Loucy (cell line): ENCODE data around the gene SUCNR1.

ENCODE experiments used
- H2AFZ ChIP-seq: fragments of 200-600 bp; sonication (generic); 2 replicates; pipeline ENCODE4 v1.6.0; 2016; ENCODE audit warnings: antibody characterized with exemption, mild to moderate bottlenecking, low read length, moderate library complexity
- H3F3A ChIP-seq: fragments of 200-600 bp; 2 replicates; pipeline ENCODE4 v1.6.0; 2016; ENCODE audit warnings: antibody characterized with exemption, low read depth, mild to moderate bottlenecking
- H3K27me3 ChIP-seq: fragments of 200-600 bp; sonication (generic); 2 replicates; pipeline ENCODE4 v1.6.1; 2014; ENCODE audit warnings: low read length, mild to moderate bottlenecking; ENCODE audit not compliant: insufficient read depth, poor library complexity, severe bottlenecking
- H3K36me3 ChIP-seq: fragments of 200-600 bp; sonication (generic); 2 replicates; pipeline ENCODE4 v1.6.1; 2016; ENCODE audit warnings: low read length; ENCODE audit not compliant: insufficient read depth
- H3K4me1 ChIP-seq: fragments of 200-600 bp; sonication (generic); 2 replicates; pipeline ENCODE4 v1.5.1; 2014; ENCODE audit warnings: low read length, mild to moderate bottlenecking; ENCODE audit not compliant: insufficient read depth, poor library complexity, severe bottlenecking
- H3K4me2 ChIP-seq: fragments of 200-600 bp; sonication (generic); 2 replicates; pipeline ENCODE4 v1.6.0; 2014; ENCODE audit warnings: antibody characterized with exemption, low read length, low read depth, mild to moderate bottlenecking; ENCODE audit not compliant: poor library complexity, severe bottlenecking
- H3K4me3 ChIP-seq: fragments of 200-600 bp; sonication (generic); 2 replicates; pipeline ENCODE4 v1.5.1; 2014; ENCODE audit warnings: low read length, mild to moderate bottlenecking, mixed read lengths; ENCODE audit not compliant: poor library complexity, severe bottlenecking
- H3K79me2 ChIP-seq: fragments of 200-600 bp; sonication (generic); 2 replicates; pipeline ENCODE4 v1.6.1; 2014; ENCODE audit warnings: low read length; ENCODE audit not compliant: insufficient read depth
- H3K9ac ChIP-seq: fragments of 200-600 bp; sonication (generic); 2 replicates; pipeline ENCODE4 v1.6.0; 2014; ENCODE audit warnings: mild to moderate bottlenecking, low read depth, low read length, moderate library complexity; ENCODE audit not compliant: poor library complexity, severe bottlenecking
- H3K9me2 ChIP-seq: fragments of 200-600 bp; sonication (generic); replicated peaks from 2 replicates; pipeline ENCODE4 v1.6.1; 2016; ENCODE audit warnings: low read depth, low read length, mixed read lengths
- H3K9me3 ChIP-seq: fragments of 200-600 bp; sonication (generic); 2 replicates; pipeline ENCODE4 v1.6.1; 2014; ENCODE audit warnings: mild to moderate bottlenecking, antibody characterized with exemption, low read length, low read depth; ENCODE audit not compliant: insufficient read depth
- H4K20me1 ChIP-seq: fragments of 200-600 bp; sonication (generic); 2 replicates; pipeline ENCODE4 v1.6.0; 2014; ENCODE audit warnings: antibody characterized with exemption, low read length, mild to moderate bottlenecking; ENCODE audit not compliant: insufficient read depth, poor library complexity, severe bottlenecking
- CTCF ChIP-seq: fragments of 200-600 bp; sonication (generic); conservative IDR thresholded peaks from 2 replicates; pipeline ENCODE4 v1.5.1; 2014; ENCODE audit warnings: mild to moderate bottlenecking, antibody characterized with exemption, low read length
- EZH2phosphoT487 ChIP-seq: fragments of 200-600 bp; IDR thresholded peaks from 2 replicates; pipeline ENCODE4 v1.6.1; 2018; ENCODE audit warnings: antibody characterized with exemption, mild to moderate bottlenecking, moderate library complexity, borderline replicate concordance

Gene SUCNR1

GRCh38 chr3:151877269-151877668 lies 3.8 kb downstream of the SUCNR1 start:
- Histone ChIP-seq H3K9me2 (no peaks in the 10 kb centered on the region), H3K36me3 (no peaks in the 10 kb centered on the region), H4K20me1 (no peaks in the 10 kb centered on the region), H3K4me3 (no peak overlapping the region), H3K4me1 (peaks cover 66% of the 10 kb centered on the region), H3K27me3 (no peaks in the 10 kb centered on the region), H3K9me3 (no peaks in the 10 kb centered on the region), H2AFZ (peak overlapping the region; percentile 21; the same call in 1 of the 2 replicates), H3K9ac (peak overlapping the region; percentile 73), H3K4me2 (peak overlapping the region; percentile 5), H3F3A (peaks cover 5% of the 10 kb centered on the region; the same call in 1 of the 2 replicates), H3K79me2 (no peaks in the 10 kb centered on the region)
- TF ChIP-seq EZH2phosphoT487 (no peak), CTCF (no peak)

- no peak overlapping the region for H3K9ac ChIP-seq
- no peaks in the 10 kb centered on the region for H4K20me1 ChIP-seq
- H3K4me2 ChIP-seq = no peak overlapping the region
- H3K4me3 ChIP-seq = no peak overlapping the region
- no peaks in the 10 kb centered on the region for H3K9me2 ChIP-seq
- peaks cover 5% of the 10 kb centered on the region; the same call in 1 of the 2 replicates for H3F3A ChIP-seq
- H3K79me2 ChIP-seq = no peaks in the 10 kb centered on the region
- TF ChIP-seq EZH2phosphoT487 (no peak), CTCF (no peak)
- no peaks in the 10 kb centered on the region for H3K27me3 ChIP-seq
- H3K9me3 ChIP-seq = no peaks in the 10 kb centered on the region
- H2AFZ ChIP-seq = no peak overlapping the region
- no peaks in the 10 kb centered on the region for H3K36me3 ChIP-seq
- H3K4me1 ChIP-seq = peaks cover 56% of the 10 kb centered on the region
These were observed 5.0 kb downstream of the SUCNR1 start for GRCh38 chr3:151878465-151878864.

- Histone ChIP-seq H3K4me2 (no peak overlapping the region), H3K36me3 (no peaks in the 10 kb centered on the region), H2AFZ (no peak overlapping the region; the same call in 1 of the 2 replicates), H4K20me1 (no peaks in the 10 kb centered on the region), H3K9ac (no peak overlapping the region), H3K79me2 (no peaks in the 10 kb centered on the region), H3K27me3 (no peaks in the 10 kb centered on the region), H3K9me2 (no peaks in the 10 kb centered on the region), H3F3A (peaks cover 5% of the 10 kb centered on the region; the same call in 1 of the 2 replicates), H3K4me3 (no peak overlapping the region), H3K4me1 (peaks cover 56% of the 10 kb centered on the region), H3K9me3 (peaks cover 6% of the 10 kb centered on the region)
- no peak for TF ChIP-seq CTCF
- no peak for TF ChIP-seq EZH2phosphoT487
These were observed 5.6 kb downstream of the SUCNR1 start for GRCh38 chr3:151879037-151879436.
